HG03060 (cell line): ENCODE data around the gene PDE4B.

Source experiments
- ATAC-seq: cut with Tn5 transposase; IDR thresholded peaks from one replicate; pipeline ENCODE4 v1.9.1; 2021; ENCODE audit warnings: low read depth, moderate number of reproducible peaks; ENCODE audit not compliant: unreplicated experiment

Gene PDE4B

DNA sequence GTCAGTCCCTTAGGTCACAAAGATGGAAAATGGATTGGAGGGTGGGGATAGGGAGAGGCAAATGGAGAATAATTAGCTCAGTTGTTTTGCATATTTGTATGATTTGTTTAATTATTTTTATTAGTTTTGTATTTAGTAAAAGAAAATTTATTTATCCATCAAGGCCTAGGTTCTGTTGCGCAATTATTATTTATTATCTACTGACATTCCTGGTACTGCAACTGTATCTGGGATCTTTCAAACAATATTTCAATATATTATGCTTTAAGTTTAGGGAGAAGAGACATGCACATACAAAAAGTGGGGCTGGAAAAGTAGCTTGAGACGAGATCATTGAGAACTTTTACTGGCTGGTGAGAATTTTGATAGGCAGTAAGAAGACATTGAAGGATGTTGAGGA, 424.9 kb downstream of the PDE4B start:
- no peak for ATAC-seq

GRCh38 chr1:66220477-66220876, 427.8 kb downstream of the PDE4B start:
- ATAC-seq, result no peak

- no peak for ATAC-seq
Measured at GRCh38 chr1:66223681-66224080, 431.0 kb downstream of the PDE4B start.

GRCh38 chr1:66226985-66227384, 434.3 kb downstream of the PDE4B start:
- no peak for ATAC-seq

DNA sequence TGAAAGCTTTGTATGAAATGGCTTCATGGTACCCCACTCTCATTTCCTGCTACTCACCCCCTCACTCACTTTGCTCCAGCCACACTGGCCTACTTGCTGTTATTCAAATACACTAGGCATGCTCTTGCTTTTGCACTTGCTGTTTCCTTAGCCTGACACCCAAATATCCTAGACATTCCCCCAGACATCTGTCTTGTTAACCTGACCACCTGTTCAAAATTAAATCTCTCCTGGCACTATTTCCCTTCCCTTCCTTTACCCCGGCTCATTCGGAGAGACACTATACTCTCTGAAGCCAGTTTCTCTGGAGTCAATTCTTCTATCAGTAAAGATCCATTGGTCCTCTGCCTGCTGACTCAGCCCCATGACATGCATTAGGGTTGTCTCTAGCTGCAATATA, 435.3 kb downstream of the PDE4B start:
- no peak for ATAC-seq

DNA sequence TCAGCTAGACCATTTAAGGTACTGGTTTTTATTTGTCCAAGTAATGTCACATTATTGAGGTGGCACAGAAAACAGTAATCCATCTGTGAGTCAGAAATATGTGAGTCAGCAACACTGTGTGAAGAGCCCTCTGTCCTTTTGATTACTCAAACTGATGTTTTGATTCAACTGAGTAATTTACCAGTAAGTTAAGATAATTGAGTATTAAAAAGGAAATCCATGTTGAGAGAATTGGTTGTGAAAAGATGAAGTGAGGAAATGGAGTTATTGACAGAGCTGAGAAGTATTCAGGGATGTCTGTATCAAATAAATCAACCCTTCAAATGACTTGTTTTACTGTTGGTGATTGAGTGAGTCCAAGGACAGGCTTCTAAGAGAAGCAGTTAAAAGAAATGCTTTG, 438.5 kb downstream of the PDE4B start:
- ATAC-seq, result no peak

- ATAC-seq, result no peak
Measured at GRCh38 chr1:66231681-66232463, 439.2 kb downstream of the PDE4B start.

- ATAC-seq, result no peak
Measured at GRCh38 chr1:66237042-66237441, 444.3 kb downstream of the PDE4B start.

DNA sequence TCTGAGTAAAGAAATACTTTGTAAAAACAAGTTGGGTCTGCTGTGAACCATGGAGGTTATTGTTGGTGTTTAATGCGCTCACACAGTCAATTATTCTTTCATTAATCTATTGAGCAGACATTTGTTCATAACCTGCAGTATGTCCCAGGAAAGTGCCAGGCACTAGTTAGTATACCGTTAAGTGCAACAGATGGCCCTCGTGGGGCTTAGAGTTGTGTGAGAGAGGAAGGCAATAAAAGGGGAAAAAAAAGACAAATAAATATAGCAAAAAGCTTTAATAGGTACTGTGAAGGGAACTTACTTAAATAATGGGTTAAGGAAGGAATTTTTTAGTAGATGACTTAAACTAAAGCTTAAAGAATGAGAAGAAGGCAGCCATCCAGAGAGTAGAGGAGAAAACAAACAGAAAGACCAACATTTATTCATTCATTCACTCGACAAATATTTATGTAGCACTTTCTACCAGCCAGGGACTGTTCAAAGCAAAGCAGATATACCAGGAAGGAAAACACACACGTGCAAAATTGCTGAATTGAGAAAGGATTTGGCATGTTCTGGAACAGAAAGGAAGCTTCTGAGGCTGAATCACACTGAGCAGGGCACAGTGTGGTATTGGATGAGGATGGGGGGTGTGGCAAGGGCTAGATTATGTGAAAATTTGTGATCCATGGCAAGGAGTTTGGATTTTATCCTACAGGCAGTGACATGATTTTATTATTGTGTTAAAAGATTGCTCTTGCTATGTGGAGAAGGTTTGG, 445.2 kb downstream of the PDE4B start:
- ATAC-seq, result no peak

- no peak for ATAC-seq
Measured at GRCh38 chr1:66239834-66240233, 447.1 kb downstream of the PDE4B start.

DNA sequence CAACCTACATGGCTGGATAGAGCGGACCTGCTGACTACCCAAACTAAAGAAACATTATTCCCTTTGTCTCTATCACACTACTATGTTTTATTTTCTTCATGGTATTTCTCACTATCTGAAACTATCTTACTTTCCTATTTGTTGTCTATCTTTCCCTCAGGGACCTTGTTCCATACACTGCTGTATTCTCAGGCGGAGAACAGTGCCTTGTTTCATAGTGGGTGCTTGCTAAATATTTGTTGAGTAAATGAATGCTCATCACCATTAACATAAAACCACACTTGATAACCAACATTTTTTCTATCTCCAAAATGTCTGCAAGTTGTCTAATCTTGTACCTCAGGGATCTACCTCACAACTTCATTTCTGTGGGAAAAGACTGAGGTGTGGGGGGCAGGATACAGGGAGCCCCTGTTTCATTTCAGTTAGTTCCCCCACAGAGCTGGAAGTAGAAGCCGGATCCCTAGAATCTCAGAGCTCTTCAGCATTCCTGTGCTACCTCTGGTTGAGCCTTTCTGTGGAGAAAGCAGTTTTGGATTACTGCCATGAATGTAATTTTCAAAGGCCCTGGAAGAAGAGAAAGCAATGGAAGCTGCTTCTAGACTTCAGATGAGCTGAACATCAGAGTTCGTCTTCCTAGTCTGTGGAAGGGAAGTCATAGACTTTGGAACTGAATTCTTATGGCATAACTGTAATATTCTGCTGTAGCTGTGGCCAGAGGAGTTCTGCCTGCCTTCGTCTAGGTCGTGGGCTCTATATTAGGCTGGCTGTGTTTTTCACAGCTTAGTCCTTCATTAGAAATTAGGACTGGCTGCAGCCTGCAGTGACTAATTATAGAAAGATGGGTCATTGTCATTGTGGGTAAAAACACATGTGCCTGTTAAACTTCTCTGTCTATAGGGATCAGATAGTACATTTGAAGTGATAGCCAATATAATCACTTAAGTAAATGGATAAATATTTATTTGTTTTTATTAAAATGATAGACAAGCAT, 448.1 kb downstream of the PDE4B start:
- no peak for ATAC-seq

DNA sequence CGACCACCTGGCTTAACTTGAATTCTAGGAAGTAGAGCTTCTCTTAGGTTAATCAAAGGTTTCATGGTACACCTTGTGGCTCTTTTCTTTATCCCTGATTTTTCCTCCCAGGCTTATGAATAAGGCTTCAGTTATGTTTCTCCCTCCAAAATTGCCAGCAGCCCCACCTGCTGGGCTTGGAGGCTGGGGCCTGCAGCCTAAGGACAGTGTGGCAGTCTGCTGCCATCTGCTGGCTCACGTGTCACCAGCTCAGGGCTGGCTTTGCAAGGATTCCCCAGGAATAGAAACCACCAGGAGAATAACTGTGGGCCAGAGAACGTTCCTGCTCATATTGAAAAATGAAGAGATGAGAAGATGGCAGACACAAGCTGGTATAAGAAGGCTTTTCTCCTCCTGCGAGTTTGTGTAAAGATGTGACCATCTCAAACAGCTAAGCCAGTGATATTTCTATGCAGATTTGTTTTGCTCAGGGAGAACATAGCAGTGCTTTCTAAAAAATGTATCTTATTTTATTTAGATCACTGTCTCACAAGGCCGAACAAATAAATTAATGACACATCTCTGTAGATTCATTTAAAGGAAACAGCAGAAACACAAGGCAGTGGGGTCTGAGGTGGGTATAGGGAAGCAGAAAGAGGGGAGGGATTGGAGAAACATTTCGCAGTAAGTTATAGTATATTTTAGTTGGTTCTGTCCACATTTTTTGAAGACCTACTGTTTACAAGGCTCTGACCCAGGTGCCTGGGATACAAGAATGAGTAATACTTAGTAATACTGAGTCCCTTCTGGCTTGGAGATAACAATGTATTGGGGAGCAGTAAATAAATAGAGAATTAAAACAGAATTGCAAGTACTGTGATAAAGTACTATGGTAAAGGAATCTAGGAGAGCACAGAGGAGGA, 450.2 kb downstream of the PDE4B start:
- peak; percentile 33 for ATAC-seq

- ATAC-seq, result no peak
Measured at GRCh38 chr1:66243548-66244130, 450.9 kb downstream of the PDE4B start.

GRCh38 chr1:66244429-66244828, 451.7 kb downstream of the PDE4B start:
- no peak for ATAC-seq

DNA sequence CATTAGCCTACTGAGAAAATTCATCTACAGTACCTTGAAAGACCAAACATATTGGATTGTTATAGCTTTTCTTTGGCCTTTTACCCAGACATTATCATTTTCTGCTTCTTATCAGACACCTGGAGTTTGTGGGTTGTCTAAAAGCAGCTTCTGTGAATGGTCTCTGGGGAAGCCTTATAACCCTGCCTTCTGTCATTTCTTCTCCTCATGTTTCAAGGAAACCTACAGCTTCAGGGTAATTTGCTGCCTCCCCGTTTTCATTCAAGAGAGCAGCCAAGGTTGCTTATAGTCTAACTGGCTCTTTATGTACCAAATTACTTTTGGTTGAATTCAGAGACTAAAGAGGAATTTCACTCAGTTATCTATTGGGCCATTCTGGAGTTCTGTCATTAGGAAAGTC, 453.0 kb downstream of the PDE4B start:
- no peak for ATAC-seq

GRCh38 chr1:66246351-66247269, 453.9 kb downstream of the PDE4B start:
- no peak for ATAC-seq

- ATAC-seq, result peak; percentile 56
Measured at GRCh38 chr1:66247415-66248208, 454.9 kb downstream of the PDE4B start.

DNA sequence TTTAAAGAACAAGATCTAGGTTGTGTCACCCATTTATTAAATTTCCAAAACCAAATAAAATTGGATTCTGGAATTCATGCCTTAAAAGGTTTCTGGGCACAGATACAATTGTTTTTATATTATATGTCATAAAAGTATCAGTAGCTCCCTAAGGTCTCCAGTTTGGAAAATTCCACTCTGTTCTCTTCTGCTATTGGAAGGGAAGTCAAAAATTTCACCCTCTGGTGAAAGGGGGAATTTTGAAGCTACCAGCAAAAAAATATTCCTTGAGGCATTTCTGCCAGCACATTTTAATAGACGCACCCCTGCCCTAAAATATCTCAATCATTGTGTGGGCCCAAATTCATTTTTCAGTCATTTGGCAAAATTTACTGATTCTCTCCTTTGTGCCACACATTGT, 455.6 kb downstream of the PDE4B start:
- ATAC-seq, result no peak
